ENCODE results near the gene ARHGAP19. TPM values are rescaled to one million over a fixed set of nuclear protein-coding genes. Genes with fewer than 3 reads are reported as not detected.

Gene ARHGAP19
- total and polyA plus RNA-seq, 5 donors from 2014 or later: 4.4 to 12.9 (median 8.0) TPM

- H3K4me3 ChIP-seq (ENCODE audit: low read depth, low read length): no peak overlapping the region
- no peak overlapping the region for H3K27ac Mint-ChIP-seq
- no peaks in the 10 kb centered on the region for H3K9me3 Mint-ChIP-seq
- H3K9me3 ChIP-seq (ENCODE audit: control insufficient read depth in 2 of 2, low read length in 2 of 2): no peaks in the 10 kb centered on the region
- no peaks in the 10 kb centered on the region for H3K27me3 ChIP-seq (ENCODE audit: control insufficient read depth, insufficient read depth, low read length)
- H3K27me3 Mint-ChIP-seq: no peaks in the 10 kb centered on the region
- H3K36me3 ChIP-seq (ENCODE audit: control insufficient read depth, insufficient read depth, low read length): no peaks in the 10 kb centered on the region
- H3K27ac ChIP-seq (ENCODE audit: insufficient read depth, low read length, poor library complexity, severe bottlenecking): no peak overlapping the region
- no peaks in the 10 kb centered on the region for H3K4me1 ChIP-seq (ENCODE audit: control insufficient read depth, insufficient read depth, low read length, poor library complexity, severe bottlenecking)
- H3K36me3 Mint-ChIP-seq: no peaks in the 10 kb centered on the region
- peaks cover 0 to 5% (median 0%) of the 10 kb centered on the region in 4 donors for H3K4me1 Mint-ChIP-seq
- ATAC-seq (ENCODE audit: low read depth in 2 of 2) (no peak), DNase-seq (no peak)
- H3K4me3 Mint-ChIP-seq: no peak overlapping the region
Observed at GRCh38 chr10:97207756-97208346, 84.6 kb downstream of the ARHGAP19 start.

- no peaks in the 10 kb centered on the region for H3K36me3 ChIP-seq (ENCODE audit: control insufficient read depth, insufficient read depth, low read length)
- no peak overlapping the region for H3K4me3 Mint-ChIP-seq
Observed at GRCh38 chr10:97207131-97207530, 85.3 kb downstream of the ARHGAP19 start.

DNA sequence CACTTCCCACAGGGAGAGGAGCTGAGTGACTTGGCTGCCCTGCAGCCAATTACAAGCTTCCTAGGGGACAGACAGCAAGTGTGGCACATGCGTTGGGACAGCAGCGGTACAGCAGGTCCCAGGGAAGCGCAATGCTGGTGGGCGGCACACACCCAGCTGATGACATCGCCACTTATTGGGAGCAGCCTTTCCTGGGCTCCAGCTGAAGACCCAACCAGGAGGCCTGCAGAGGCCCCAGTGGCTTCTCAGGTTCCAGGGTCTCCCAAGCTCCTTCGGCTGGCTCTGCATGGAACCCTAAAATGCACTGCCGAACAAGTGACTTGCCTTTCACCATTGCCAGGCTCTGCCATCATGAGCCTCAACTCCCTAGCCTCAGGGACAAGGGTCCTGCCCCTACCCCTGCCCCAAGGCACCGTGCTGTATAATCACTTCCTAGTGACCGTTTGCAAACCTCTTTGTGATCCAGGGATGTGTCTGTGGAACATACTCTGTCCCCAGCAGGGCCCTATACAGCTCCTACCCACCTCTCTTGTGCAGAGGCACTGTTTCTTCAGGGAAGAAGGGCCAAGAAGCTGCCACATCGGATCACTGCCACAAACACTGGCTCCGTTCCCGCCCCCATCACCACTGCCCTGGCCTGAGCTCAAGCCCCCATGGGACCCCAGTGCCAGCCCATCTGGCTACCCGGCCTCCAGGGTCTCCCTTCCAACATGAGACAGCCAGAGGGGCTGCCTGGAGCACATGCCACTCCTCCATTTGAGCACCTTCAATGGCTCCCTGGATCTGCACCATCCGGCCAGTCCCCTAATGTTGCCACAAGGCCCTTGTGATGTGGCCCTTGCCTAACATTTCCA lies 87.4 kb downstream of the ARHGAP19 start:
- H3K27ac Mint-ChIP-seq: no peak overlapping the region
- ATAC-seq (ENCODE audit: low read depth in 2 of 2): no peak

More at GRCh38 chr10:97207131-97207530, 85.3 kb downstream of the ARHGAP19 start:
- no peak overlapping the region for H3K27ac Mint-ChIP-seq
- Histone ChIP-seq H3K4me1 (ENCODE audit: control insufficient read depth, insufficient read depth, low read length, poor library complexity, severe bottlenecking) (no peaks in the 10 kb centered on the region), H3K27me3 (ENCODE audit: control insufficient read depth, insufficient read depth, low read length) (no peaks in the 10 kb centered on the region), H3K9me3 (ENCODE audit: control insufficient read depth in 2 of 2, low read length in 2 of 2) (no peaks in the 10 kb centered on the region), H3K4me3 (ENCODE audit: low read depth, low read length) (no peak overlapping the region), H3K27ac (ENCODE audit: insufficient read depth, low read length, poor library complexity, severe bottlenecking) (no peak overlapping the region)
- H3K36me3 Mint-ChIP-seq: no peaks in the 10 kb centered on the region
- H3K27me3 Mint-ChIP-seq: peaks cover 4% of the 10 kb centered on the region
- peaks cover 0 to 5% (median 0%) of the 10 kb centered on the region in 4 donors for H3K4me1 Mint-ChIP-seq
- no peak for DNase-seq
- no peak for ATAC-seq (ENCODE audit: low read depth in 2 of 2)
- H3K9me3 Mint-ChIP-seq: no peaks in the 10 kb centered on the region

GRCh38 chr10:97203220-97203619 lies 89.2 kb downstream of the ARHGAP19 start:
- Mint-ChIP-seq H3K4me1 (peaks cover 3 to 8% (median 6%) of the 10 kb centered on the region in 4 donors), H3K36me3 (peaks cover 2% of the 10 kb centered on the region), H3K27me3 (peaks cover 19% of the 10 kb centered on the region), H3K27ac (no peak overlapping the region), H3K9me3 (no peaks in the 10 kb centered on the region), H3K4me3 (no peak overlapping the region)
- Histone ChIP-seq H3K4me1 (ENCODE audit: control insufficient read depth, insufficient read depth, low read length, poor library complexity, severe bottlenecking) (no peaks in the 10 kb centered on the region), H3K9me3 (ENCODE audit: control insufficient read depth in 2 of 2, low read length in 2 of 2) (no peaks in the 10 kb centered on the region), H3K27me3 (ENCODE audit: control insufficient read depth, insufficient read depth, low read length) (no peaks in the 10 kb centered on the region), H3K4me3 (ENCODE audit: low read depth, low read length) (no peak overlapping the region), H3K27ac (ENCODE audit: insufficient read depth, low read length, poor library complexity, severe bottlenecking) (no peak overlapping the region), H3K36me3 (ENCODE audit: control insufficient read depth, insufficient read depth, low read length) (no peaks in the 10 kb centered on the region)
- ATAC-seq (ENCODE audit: low read depth in 2 of 2): no peak
- no peak for DNase-seq

More for the DNA sequence above, 87.4 kb downstream of the ARHGAP19 start:
- no peaks in the 10 kb centered on the region for H3K9me3 Mint-ChIP-seq
- DNase-seq: no peak
- Histone ChIP-seq H3K9me3 (ENCODE audit: control insufficient read depth in 2 of 2, low read length in 2 of 2) (no peaks in the 10 kb centered on the region), H3K4me1 (ENCODE audit: control insufficient read depth, insufficient read depth, low read length, poor library complexity, severe bottlenecking) (no peaks in the 10 kb centered on the region), H3K36me3 (ENCODE audit: control insufficient read depth, insufficient read depth, low read length) (no peaks in the 10 kb centered on the region), H3K4me3 (ENCODE audit: low read depth, low read length) (no peak overlapping the region), H3K27ac (ENCODE audit: insufficient read depth, low read length, poor library complexity, severe bottlenecking) (no peak overlapping the region), H3K27me3 (ENCODE audit: control insufficient read depth, insufficient read depth, low read length) (no peaks in the 10 kb centered on the region)
- H3K4me3 Mint-ChIP-seq: no peak overlapping the region
- H3K27me3 Mint-ChIP-seq: peaks cover 10% of the 10 kb centered on the region
- H3K4me1 Mint-ChIP-seq: peaks cover 0 to 8% (median 3%) of the 10 kb centered on the region in 4 donors
- H3K36me3 Mint-ChIP-seq: peaks cover 2% of the 10 kb centered on the region

GRCh38 chr10:97200616-97201015 lies 91.8 kb downstream of the ARHGAP19 start:
- peak overlapping the region in 1 of 3 donors; percentile 15 for H3K27ac Mint-ChIP-seq
- peaks cover 9 to 17% (median 13%) of the 10 kb centered on the region in 4 donors for H3K4me1 Mint-ChIP-seq
- Histone ChIP-seq H3K4me3 (ENCODE audit: low read depth, low read length) (no peak overlapping the region), H3K4me1 (ENCODE audit: control insufficient read depth, insufficient read depth, low read length, poor library complexity, severe bottlenecking) (peaks cover 10% of the 10 kb centered on the region), H3K9me3 (ENCODE audit: control insufficient read depth in 2 of 2, low read length in 2 of 2) (no peaks in the 10 kb centered on the region), H3K36me3 (ENCODE audit: control insufficient read depth, insufficient read depth, low read length) (no peaks in the 10 kb centered on the region), H3K27ac (ENCODE audit: insufficient read depth, low read length, poor library complexity, severe bottlenecking) (no peak overlapping the region), H3K27me3 (ENCODE audit: control insufficient read depth, insufficient read depth, low read length) (peaks cover 2% of the 10 kb centered on the region)
- H3K27me3 Mint-ChIP-seq: peaks cover 27% of the 10 kb centered on the region
- H3K9me3 Mint-ChIP-seq: no peaks in the 10 kb centered on the region
- H3K4me3 Mint-ChIP-seq: no peak overlapping the region
- peaks cover 2% of the 10 kb centered on the region for H3K36me3 Mint-ChIP-seq
- ATAC-seq (ENCODE audit: low read depth in 2 of 2) (no peak), DNase-seq (peak in 1 of 3 donors; percentile 13)

- Mint-ChIP-seq H3K4me3 (no peak overlapping the region), H3K27me3 (peaks cover 33% of the 10 kb centered on the region)
Observed at GRCh38 chr10:97199152-97199551, 93.3 kb downstream of the ARHGAP19 start.

GRCh38 chr10:97197030-97197500 lies 95.4 kb downstream of the ARHGAP19 start:
- Histone ChIP-seq H3K27ac (ENCODE audit: insufficient read depth, low read length, poor library complexity, severe bottlenecking) (no peak overlapping the region), H3K36me3 (ENCODE audit: control insufficient read depth, insufficient read depth, low read length) (no peaks in the 10 kb centered on the region), H3K4me1 (ENCODE audit: control insufficient read depth, insufficient read depth, low read length, poor library complexity, severe bottlenecking) (peaks cover 11% of the 10 kb centered on the region), H3K4me3 (ENCODE audit: low read depth, low read length) (no peak overlapping the region), H3K9me3 (ENCODE audit: control insufficient read depth in 2 of 2, low read length in 2 of 2) (no peaks in the 10 kb centered on the region), H3K27me3 (ENCODE audit: control insufficient read depth, insufficient read depth, low read length) (peaks cover 4% of the 10 kb centered on the region)
- no peak overlapping the region for H3K27ac Mint-ChIP-seq
- ATAC-seq (ENCODE audit: low read depth in 2 of 2): no peak
- H3K4me3 Mint-ChIP-seq: peak overlapping the region in 3 of 4 donors; percentile 72 to 89 (median 78)
- no peak for DNase-seq
- no peaks in the 10 kb centered on the region for H3K9me3 Mint-ChIP-seq
- H3K27me3 Mint-ChIP-seq: peaks cover 44% of the 10 kb centered on the region
- peaks cover 11 to 20% (median 13%) of the 10 kb centered on the region in 4 donors for H3K4me1 Mint-ChIP-seq
- peaks cover 2% of the 10 kb centered on the region for H3K36me3 Mint-ChIP-seq

More at GRCh38 chr10:97199152-97199551, 93.3 kb downstream of the ARHGAP19 start:
- Mint-ChIP-seq H3K9me3 (no peaks in the 10 kb centered on the region), H3K36me3 (peaks cover 2% of the 10 kb centered on the region), H3K4me1 (peaks cover 11 to 20% (median 13%) of the 10 kb centered on the region in 4 donors), H3K27ac (no peak overlapping the region)
- DNase-seq: no peak
- H3K27me3 ChIP-seq (ENCODE audit: control insufficient read depth, insufficient read depth, low read length): peaks cover 4% of the 10 kb centered on the region
- H3K36me3 ChIP-seq (ENCODE audit: control insufficient read depth, insufficient read depth, low read length): no peaks in the 10 kb centered on the region
- no peak overlapping the region for H3K4me3 ChIP-seq (ENCODE audit: low read depth, low read length)
- no peak overlapping the region for H3K27ac ChIP-seq (ENCODE audit: insufficient read depth, low read length, poor library complexity, severe bottlenecking)
- ATAC-seq (ENCODE audit: low read depth in 2 of 2): no peak
- H3K4me1 ChIP-seq (ENCODE audit: control insufficient read depth, insufficient read depth, low read length, poor library complexity, severe bottlenecking): peaks cover 11% of the 10 kb centered on the region
- no peaks in the 10 kb centered on the region for H3K9me3 ChIP-seq (ENCODE audit: control insufficient read depth in 2 of 2, low read length in 2 of 2)
